Measurements from ENCODE around the gene MAGI1. TPM values are rescaled to one million over a fixed set of nuclear protein-coding genes. Genes with fewer than 3 reads are reported as not detected.

MAGI1 gene
- total RNA-seq, 1 donor from 2014 or later = 21.9 TPM

DNA sequence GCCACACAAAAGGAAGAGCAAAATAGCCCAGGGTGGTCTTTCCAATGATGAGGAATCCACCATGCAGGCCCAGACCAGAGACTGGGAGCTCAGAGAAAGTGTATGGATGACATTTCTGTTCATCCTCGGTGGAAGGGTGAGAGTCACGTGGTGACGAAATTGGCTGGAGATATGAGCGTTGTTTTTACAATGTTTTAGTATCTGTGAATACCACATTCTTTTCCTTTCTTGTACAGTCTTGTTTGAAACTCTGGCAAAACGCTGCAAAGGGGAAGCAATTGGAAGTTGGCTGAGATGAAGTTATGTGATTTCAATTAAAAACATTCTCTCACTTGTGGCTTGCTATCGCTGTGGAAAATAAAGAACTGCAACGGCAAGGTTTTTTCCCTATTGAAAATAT, 137.5 kb downstream of the MAGI1 start:
- no peaks in the 10 kb centered on the region for H3K9me3 Mint-ChIP-seq (ENCODE audit: unreplicated experiment)
- H3K27ac Mint-ChIP-seq (ENCODE audit: unreplicated experiment) = no peak overlapping the region

GRCh38 chr3:65899226-65899625, 139.5 kb downstream of the MAGI1 start:
- DNase-seq (ENCODE audit: extremely low spot score, unreplicated experiment) = no peak
- Mint-ChIP-seq H3K27me3 (ENCODE audit: unreplicated experiment) (no peaks in the 10 kb centered on the region), H3K9me3 (ENCODE audit: unreplicated experiment) (no peaks in the 10 kb centered on the region), H3K4me3 (ENCODE audit: unreplicated experiment) (no peak overlapping the region), H3K4me1 (ENCODE audit: unreplicated experiment) (peaks cover 15% of the 10 kb centered on the region), H3K36me3 (ENCODE audit: unreplicated experiment) (no peaks in the 10 kb centered on the region), H3K27ac (ENCODE audit: unreplicated experiment) (no peak overlapping the region)
- TF ChIP-seq, protein P1, sequence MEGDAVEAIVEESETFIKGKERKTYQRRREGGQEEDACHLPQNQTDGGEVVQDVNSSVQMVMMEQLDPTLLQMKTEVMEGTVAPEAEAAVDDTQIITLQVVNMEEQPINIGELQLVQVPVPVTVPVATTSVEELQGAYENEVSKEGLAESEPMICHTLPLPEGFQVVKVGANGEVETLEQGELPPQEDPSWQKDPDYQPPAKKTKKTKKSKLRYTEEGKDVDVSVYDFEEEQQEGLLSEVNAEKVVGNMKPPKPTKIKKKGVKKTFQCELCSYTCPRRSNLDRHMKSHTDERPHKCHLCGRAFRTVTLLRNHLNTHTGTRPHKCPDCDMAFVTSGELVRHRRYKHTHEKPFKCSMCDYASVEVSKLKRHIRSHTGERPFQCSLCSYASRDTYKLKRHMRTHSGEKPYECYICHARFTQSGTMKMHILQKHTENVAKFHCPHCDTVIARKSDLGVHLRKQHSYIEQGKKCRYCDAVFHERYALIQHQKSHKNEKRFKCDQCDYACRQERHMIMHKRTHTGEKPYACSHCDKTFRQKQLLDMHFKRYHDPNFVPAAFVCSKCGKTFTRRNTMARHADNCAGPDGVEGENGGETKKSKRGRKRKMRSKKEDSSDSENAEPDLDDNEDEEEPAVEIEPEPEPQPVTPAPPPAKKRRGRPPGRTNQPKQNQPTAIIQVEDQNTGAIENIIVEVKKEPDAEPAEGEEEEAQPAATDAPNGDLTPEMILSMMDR (IDR thresholded peaks at IDR 0.05) = no peak

More for the DNA sequence above, 137.5 kb downstream of the MAGI1 start:
- Mint-ChIP-seq H3K4me1 (ENCODE audit: unreplicated experiment) (peaks cover 25% of the 10 kb centered on the region), H3K27me3 (ENCODE audit: unreplicated experiment) (no peaks in the 10 kb centered on the region), H3K4me3 (ENCODE audit: unreplicated experiment) (no peak overlapping the region), H3K36me3 (ENCODE audit: unreplicated experiment) (no peaks in the 10 kb centered on the region)
- DNase-seq (ENCODE audit: extremely low spot score, unreplicated experiment) = no peak
- TF ChIP-seq, protein P1 (IDR thresholded peaks at IDR 0.05) = no peak

DNA sequence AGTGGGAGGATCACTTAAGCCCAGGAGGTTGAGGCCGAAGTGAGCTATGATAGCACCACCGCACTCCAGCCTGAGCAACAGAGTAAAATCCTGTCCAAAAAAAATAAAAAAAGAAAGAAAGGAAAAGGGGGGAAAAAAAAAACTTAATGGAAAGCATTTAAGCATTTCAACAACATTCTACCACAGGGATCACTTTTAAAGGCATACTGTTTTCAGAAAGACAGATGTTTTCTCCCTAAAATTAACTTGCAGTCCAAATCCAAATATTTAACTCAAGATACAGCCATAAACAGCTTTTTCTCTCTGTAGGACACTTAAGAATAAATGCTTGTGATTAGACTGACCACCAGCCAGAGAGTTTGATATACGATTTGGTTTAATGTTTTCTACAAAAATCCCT, 141.0 kb downstream of the MAGI1 start:
- DNase-seq (ENCODE audit: extremely low spot score, unreplicated experiment) = no peak
- no peaks in the 10 kb centered on the region for H3K9me3 Mint-ChIP-seq (ENCODE audit: unreplicated experiment)
- H3K36me3 Mint-ChIP-seq (ENCODE audit: unreplicated experiment) = no peaks in the 10 kb centered on the region
- no peak overlapping the region for H3K27ac Mint-ChIP-seq (ENCODE audit: unreplicated experiment)
- peaks cover 19% of the 10 kb centered on the region for H3K4me1 Mint-ChIP-seq (ENCODE audit: unreplicated experiment)
- TF ChIP-seq, protein P1 (IDR thresholded peaks at IDR 0.05) = no peak
- H3K4me3 Mint-ChIP-seq (ENCODE audit: unreplicated experiment) = no peak overlapping the region
- H3K27me3 Mint-ChIP-seq (ENCODE audit: unreplicated experiment) = no peaks in the 10 kb centered on the region

DNA sequence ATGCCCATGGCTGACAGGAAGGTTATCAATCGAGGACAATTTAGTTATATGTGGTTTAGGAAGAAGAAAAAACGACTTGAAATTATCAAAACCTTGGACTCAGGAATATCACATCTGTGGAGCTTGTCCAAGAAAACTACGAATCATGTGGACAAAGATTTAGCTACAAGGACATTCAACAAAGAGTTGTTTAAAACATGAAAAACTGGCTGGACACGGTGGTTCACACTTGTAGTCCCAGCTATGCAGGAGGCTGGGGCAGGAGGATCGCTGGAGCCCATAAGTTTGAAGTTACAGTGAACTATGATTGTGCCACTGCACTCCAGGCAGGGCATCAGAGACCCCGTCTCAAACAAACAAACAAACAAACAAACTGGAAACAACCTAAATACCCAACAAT, 142.4 kb downstream of the MAGI1 start:
- TF ChIP-seq, protein P1 (IDR thresholded peaks at IDR 0.05) = no peak
- no peak overlapping the region for H3K4me3 Mint-ChIP-seq (ENCODE audit: unreplicated experiment)
- no peaks in the 10 kb centered on the region for H3K9me3 Mint-ChIP-seq (ENCODE audit: unreplicated experiment)
- H3K27ac Mint-ChIP-seq (ENCODE audit: unreplicated experiment) = no peak overlapping the region
- no peak for DNase-seq (ENCODE audit: extremely low spot score, unreplicated experiment)
- H3K36me3 Mint-ChIP-seq (ENCODE audit: unreplicated experiment) = no peaks in the 10 kb centered on the region
- no peaks in the 10 kb centered on the region for H3K27me3 Mint-ChIP-seq (ENCODE audit: unreplicated experiment)
- peaks cover 9% of the 10 kb centered on the region for H3K4me1 Mint-ChIP-seq (ENCODE audit: unreplicated experiment)

DNA sequence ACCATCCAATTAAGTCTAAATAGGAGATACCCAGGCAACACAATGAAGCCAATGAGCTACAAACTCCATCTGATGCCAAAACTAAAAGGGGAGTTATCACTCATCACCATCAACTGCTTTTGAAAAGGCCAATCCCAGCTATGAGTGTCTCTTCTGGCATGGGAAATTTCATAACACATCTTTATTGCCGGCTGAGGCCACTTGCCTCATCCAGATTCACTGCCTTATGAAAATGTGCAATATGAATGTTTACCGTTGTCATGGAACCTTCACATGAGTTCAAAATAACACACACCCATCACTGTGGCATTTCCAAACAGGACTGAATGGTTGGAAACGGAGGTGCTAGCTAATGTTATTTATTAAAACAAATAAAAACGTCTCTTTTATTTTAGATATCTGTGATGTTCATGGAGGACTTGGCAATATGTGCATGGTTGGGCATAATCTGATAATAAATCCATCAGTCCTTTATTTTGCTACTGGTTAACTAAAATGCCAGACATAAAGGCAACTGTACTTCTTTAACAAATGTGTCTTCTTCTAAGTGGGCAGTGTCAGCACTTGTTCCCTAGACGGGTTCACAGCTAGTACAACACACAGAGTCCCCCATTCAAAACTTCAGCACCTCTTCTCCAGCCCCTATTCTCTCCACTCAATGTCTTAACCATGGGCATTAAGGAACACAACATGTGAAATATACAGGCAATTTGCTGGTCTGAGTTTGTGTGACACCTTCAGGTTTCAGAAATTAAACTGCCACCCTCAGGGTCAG, 143.9 kb downstream of the MAGI1 start:
- no peak overlapping the region for H3K27ac Mint-ChIP-seq (ENCODE audit: unreplicated experiment)
- no peaks in the 10 kb centered on the region for H3K9me3 Mint-ChIP-seq (ENCODE audit: unreplicated experiment)
- DNase-seq (ENCODE audit: extremely low spot score, unreplicated experiment) = no peak
- H3K27me3 Mint-ChIP-seq (ENCODE audit: unreplicated experiment) = no peaks in the 10 kb centered on the region
- H3K36me3 Mint-ChIP-seq (ENCODE audit: unreplicated experiment) = no peaks in the 10 kb centered on the region
- H3K4me3 Mint-ChIP-seq (ENCODE audit: unreplicated experiment) = no peak overlapping the region
- TF ChIP-seq, protein P1 (IDR thresholded peaks at IDR 0.05) = no peak
- peaks cover 8% of the 10 kb centered on the region for H3K4me1 Mint-ChIP-seq (ENCODE audit: unreplicated experiment)

Data from osteocyte (in vitro differentiated cells).